ENCODE data around the gene ZFP36L1.
A peak's percentile ranks its signal among the peaks of the same experiment; 100 is the strongest.
"Not testable (repeated sequence)": the region's sequence is repeated elsewhere in the genome, so short reads cannot be mapped to it uniquely, and the experiment has no call there.

Gene ZFP36L1

DNA sequence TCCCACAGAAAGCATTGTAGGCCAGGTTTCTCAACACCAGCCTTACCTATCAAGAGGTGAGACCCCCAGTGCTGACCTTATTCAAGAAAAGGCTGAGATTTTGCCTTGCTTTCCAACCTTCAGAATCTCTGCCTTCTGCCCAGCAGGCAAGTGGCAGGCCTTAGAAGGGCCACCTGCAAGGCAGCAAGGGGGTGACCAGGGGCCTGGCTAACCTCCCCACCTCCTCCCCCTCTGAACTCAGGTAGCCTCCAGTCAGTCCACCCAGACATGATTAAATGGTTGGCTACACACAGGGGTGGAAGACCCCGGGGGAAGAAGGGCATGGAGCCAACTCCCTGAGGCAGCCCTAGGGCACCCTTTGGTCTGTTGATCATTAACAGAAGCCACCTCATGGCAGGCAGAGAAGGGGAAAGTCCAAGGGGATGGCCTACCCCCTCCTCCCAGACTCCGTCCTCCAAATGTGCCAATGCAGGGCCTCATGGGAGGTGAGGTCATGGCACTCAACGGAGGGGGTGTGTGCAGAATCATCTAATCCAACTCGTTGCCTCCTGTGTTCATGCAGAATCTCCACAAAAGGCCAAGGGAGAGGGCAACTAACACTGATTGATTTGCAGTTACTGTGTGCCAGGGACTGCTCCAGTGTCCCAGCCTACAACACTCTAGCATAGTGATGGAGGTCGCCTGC is 8.5 kb downstream of the ZFP36L1 start:
- no peak for DNase-seq (ENCODE audit: low spot score)

DNA sequence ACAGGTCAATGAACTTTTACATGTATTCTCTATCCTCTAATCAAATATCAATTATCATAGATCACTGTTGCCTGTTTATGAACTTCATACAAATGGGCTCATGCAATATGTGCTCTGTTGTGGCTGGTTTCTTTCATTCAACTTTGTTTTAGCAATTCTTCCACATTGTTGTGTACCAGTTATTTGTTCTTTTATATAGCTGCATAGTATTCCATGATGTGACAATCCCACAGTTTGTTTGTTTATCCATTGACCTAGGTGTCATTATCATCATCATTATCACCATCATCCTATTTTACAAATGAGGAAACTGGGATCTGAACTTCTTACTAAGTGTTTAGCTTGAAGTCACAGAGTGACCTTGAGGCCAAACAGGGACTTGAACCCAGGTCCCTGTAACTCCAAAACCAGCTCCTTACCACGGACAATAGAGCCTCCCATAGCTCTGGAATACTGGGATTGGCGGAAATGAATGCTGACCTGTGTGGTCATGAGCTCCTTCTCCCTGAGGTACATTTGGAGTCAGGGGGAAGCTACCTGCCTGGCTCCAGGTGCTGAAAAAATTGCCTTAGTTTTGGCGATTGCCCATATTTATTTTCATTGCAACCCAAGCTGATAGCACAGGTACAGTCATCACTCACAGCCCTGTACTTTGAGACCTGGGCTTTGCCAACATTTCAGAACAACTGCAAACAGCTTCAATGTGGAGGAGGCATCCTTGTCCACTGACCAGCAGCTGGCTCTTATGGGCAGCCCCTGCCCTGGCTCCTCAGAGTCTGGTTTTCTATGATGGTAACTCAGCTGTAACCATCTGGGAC is 9.2 kb downstream of the ZFP36L1 start:
- no peak for DNase-seq (ENCODE audit: low spot score)

DNA sequence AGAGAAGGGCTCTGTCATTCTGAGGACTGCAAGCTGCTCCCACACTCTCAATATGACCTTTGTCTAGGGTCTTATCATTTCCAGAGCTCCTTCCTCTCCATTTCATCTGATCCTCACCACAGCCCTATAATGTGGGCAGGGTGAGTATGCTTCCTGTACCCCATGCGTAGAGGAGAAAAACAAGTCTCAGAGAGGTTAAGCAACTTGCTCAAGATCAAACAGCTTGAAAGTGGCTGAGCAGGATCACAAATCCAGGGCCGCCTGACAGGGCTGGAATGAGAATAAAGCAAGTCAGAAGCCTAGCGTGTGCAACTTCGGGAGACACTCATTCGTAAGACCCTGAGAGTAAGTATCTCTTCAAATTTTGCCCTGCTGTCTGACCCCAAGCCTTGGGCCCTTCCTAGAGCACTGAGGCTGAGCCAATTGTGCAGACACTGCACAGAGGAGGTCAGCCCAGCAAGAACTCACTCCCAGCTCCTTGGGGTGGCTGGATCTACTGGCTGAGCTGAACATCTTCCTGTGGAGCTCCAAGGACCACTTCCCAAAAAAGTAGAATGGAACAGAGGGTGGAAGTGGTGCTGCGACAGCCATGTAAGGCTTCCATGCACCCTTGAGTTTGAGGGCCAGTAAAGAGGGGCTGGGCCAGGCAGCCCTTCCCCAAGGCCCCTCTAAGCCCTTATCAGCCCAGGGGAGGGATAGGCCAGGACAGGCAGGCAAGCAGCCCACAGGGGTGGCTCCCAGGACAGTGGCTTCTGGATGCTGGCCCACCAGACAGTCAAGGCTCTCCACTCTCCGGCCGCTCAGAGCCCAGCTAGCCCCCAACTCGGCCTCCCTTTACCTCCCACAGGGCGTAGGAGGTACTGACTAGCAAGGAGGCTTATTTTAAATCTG is 10.5 kb downstream of the ZFP36L1 start:
- DNase-seq (ENCODE audit: low spot score), result peak; percentile 83

DNA sequence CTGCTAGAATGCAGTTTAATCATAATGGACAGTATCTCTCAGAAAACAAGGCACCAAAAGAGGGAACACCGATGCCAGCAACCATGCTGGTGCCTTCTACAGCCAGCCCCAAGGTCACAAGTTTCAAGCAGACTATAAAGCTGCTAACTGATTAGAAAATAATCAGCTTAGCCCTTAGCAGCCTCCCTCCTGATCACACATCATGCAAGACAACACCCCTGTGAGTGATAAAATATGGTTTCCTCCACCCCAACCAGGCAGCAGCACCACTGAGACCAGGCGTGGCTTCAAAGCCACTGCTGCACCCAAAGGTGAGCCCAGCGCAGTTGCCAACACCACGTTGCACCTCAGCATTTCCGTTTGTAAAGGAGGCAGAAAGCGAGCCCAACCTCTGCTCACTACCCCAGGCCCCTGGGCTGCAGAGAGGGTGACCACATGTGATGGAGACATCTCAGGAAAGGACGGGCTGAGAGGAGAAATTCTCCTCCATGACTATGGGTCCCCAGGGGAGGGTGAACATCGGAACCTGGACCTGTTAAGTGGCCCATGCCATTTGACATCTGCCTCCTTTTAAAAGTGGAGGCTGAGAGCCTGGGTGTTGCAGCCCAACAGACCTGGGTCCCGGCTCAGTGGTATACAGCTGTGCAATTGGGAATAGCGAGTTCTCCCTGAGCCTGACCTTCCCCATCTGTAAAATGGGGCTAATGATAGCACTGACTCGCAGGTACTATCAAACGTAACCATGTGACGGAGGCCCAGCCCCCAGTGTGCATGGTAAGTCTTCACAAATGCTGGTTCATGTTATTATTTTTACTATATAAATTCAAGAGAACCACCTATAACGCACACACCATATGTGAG is 11.5 kb downstream of the ZFP36L1 start:
- peak; percentile 77 for DNase-seq (ENCODE audit: low spot score)

DNA sequence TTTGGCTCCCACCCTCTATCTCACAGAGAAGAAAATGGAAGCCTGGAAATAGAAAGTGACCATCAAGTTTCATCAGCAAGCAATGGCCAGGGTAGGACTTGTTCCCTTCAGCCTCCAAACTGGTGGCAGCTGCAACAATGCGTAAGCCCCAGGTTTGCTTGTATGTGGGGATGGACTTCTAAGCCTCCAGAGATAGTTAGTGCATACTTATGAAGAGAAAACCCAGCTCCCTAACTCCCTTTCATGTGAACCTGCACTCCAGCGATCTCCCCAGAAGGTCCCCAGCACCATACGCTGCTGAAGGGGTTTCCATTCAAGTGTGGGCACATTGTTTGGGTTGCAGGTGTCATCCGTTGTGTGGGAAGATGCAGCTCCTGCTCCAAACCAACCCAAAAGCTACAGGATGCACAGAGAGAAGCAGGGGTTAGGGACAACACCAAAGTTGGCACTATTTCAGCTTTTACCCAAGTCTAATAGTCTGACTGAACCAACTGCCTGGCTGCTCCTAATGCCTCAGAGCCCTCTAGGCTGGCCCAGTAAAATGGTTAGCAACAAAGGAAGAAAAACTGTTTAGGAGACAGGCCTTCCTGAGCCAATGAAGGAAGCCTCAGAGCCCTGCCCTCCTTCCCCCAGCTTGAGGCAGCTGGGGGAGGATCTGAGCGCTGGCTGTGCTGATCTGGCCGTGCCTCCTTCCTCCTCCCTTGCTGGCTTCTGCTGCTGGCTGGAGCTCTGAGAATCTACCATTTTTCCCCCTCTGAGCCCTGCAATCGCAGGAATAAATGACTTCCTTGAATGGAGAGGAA is 12.3 kb downstream of the ZFP36L1 start:
- DNase-seq (ENCODE audit: low spot score), result peak; percentile 48

DNA sequence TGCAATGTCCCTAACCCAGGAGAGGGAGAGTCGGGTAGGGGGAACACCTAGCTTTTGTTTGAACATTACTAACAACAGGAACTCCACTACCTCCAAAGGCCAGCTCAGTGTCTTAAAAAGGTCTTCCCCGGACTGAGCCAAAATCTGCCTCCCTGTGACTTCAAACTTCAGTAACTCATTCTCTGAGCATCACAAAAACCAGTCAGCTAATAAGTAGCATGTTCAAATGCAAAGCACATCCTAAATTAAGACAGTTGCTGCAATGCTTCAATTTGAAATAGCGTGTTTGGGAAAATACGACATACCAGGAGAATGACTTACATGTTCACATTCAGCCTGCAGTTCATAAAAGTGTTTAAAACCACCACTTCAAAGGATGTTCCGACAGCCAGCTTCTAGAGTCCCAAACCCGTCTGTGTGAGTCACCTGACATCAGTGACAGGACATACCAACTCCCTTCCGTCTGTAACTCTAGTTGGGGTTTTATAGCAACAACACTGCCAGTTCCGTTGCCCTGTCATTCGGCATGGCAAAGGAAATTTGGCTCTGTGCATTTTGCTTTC is 13.0 kb downstream of the ZFP36L1 start:
- DNase-seq (ENCODE audit: low spot score), result peak; percentile 74

DNA sequence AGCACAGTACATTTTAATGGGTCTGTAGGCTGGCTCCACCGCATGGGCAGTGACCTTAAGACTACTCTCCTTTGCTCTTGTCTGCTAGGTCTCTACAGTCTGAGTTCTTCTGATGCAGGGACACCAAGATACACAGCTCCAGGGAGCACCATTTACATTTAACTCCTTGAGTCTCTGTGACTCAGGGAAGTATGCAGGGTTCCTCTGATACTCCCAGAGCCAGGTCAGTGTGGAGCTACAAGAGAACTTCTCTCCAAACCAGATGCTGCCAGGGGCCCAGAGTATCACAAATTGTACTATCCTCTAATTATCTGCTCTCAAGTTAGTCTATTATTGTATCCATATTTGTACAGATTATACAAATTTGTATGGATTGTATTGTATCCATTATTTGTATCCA is 15.2 kb downstream of the ZFP36L1 start:
- no peak for DNase-seq (ENCODE audit: low spot score)

DNA sequence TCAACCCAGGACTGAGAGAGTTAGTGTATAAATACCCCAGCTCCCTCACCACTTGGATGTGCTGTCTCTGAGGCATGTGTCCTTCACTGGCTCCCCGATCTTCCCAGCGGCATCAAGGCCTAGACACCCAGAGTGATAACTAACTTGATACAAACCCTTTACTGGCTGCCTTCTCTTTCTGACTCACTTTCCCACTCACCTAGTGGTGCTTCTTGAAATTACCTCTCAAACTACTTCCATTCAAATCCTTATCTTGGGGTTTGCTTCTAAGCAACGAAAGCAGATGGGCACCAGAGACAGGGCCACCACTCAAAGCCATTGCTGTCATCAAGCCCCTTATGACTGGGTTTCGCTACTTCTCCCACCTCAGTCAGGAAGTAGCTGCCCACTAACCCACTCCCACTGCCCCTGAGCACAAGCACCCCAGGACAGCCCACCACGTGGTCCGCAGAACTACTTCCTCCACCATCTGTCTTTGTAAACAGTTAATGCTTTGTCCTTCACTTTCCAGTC is 17.2 kb downstream of the ZFP36L1 start:
- DNase-seq (ENCODE audit: low spot score), result no peak

DNA sequence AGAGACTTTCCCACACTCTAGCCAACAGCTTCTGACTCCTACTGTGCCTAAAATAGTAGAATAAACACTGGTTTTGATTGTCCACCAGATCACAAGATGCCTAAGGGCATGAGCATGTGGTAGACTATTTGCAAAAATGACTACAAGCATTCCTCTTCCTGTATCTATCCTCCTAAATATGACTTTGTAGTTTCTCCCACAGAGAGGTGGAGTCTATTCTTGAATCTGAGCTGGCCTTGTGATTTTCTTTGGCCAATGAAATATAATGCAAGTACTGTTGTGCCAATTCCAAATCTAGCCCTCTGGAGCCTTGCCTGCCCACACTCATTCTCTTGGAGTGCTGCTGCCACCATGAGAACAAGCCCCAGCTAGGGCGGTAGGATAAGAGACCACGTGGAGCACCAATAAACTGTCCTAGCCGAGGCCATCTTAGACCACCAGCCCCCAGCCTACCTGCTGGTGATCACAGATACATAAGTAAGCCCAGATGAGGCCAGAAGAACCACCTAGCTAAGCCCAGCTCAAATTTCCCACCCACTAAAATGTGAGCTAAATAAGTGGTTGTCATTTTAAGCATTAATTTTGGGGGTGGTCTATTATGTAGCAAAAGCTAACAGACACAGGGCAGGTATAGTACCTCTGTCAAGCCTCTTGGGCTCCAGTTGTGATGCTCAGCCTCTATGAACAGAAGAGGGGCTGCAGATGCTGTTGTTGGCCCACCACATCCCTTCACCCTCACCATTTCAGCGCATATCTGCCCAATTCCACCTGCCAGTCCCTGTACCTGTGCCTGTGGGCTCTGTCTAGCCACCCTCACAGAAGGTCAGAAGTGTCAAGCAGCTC is 17.9 kb downstream of the ZFP36L1 start:
- DNase-seq (ENCODE audit: low spot score), result no peak

DNA sequence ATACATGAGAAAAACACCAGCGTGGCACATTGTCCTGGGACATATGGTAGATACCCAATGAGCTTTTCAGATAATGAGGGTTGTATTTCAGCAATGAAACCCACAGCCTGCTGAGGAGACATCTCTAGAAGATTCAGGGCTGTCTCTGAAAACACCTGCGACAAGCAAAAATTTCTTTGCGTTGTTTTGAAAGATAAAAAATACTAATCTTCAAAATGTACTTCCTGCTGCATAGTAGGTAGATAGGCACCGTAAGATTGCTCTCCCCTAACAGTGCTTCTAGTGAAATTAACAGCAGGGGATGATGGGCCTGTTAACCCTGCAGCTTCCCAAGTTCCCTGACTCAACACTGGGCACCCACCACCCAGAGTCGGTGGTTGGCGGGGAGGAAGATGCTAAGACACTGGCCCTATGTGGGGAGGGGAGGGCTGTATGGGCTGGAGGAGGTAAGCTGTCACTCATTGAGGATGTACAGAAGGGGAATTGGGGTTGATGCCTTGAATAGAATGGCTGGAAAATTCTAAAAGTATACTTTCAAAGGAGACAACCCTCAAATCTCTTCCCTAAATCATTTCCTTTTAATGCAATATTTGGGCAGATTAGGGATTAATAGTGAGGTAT is 20.0 kb downstream of the ZFP36L1 start:
- DNase-seq (ENCODE audit: low spot score), result no peak

DNA sequence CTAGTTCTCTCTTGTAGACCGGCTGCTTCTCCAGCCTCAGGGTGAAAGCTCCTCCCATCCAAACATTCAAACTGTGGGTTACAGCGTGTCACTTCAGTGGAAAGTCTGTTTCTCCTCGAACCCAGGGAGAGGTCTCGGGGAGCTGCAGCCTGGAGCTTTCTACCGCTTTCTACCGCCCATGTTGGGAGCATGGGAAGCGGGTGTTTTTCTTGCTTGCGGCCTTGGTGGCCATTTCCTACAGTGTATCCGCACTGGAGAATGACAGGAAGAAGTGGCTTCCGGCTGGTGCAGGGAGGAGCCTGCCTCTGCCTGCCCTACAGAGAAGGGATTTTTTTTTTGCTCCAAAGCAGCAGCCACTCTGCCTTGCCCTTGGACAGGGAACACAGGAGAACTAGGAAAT is 21.2 kb downstream of the ZFP36L1 start:
- DNase-seq (ENCODE audit: low spot score), result peak; percentile 25

DNA sequence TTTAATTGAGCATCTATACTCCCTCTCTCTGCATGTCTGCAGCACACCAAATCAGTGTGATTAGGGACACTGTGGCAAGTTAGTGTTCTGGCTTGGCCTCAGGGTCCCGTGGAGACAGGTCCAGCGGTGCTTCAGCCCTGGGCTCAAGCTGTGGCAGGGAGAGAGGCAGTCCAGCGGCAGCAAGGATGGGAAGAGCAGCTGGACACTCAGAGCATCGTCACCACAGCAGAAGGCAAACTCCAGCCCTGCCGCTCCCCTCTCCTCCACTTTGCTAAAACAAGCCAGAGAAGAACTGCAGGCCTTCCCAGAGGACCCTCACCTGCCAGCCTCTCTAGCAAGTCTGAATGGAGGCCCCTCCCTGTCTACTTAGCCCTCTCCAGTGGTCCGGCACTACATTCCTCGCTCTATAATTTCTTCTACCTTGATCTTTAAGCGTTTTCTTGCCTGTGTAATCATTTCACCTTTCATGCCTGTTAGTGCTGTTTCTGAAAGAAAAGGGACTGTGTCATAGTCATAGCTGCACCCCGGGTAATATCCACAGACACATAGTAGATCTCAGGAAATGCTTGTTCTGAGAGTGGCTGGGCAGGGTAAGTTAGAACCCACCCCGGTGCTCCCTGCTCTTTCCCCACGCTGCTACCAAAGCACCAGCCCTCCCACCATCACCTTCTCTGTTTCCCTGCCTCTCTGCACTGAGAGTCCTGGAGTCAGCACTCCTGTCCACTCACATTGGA is 22.1 kb downstream of the ZFP36L1 start:
- no peak for DNase-seq (ENCODE audit: low spot score)

DNA sequence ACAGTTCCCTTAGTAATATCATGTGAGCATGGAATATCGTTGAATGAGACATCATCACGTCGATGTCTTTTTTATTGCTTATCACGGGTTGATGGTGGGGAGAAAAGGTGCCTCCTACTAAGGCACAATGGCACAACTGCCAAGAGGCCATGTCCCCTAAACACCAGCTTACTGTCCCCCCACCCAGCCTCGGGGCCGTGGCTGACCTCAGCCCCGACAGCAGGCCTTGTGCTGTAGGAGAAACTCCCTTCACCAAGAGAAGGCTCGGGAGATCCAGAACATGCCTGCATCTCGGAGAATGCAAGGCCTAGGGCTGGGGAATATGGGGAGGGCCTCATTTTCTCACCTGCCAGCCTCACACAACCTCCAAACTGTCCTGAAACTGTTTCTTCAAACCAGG is 22.8 kb downstream of the ZFP36L1 start:
- no peak for DNase-seq (ENCODE audit: low spot score)

DNA sequence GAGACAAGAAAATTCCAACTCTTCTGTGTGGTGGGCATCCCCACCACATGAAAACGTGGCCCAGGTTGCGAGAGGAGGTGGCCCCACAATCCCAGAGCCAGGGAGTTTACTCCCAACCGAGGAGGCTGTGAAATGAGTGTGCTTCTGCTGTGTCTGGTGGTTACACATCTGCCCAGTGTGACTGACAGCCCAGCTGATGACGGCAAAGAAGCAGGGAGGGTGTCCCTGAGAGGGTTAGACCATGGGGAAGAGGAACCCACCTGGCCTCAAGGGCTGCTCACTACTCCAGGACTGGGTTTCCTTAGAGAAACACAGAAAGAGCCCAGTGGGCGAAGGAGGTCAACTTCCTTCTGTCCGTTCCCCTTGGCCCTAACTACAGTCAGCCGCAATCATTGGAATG is 24.6 kb downstream of the ZFP36L1 start:
- no peak for DNase-seq (ENCODE audit: low spot score)

DNA sequence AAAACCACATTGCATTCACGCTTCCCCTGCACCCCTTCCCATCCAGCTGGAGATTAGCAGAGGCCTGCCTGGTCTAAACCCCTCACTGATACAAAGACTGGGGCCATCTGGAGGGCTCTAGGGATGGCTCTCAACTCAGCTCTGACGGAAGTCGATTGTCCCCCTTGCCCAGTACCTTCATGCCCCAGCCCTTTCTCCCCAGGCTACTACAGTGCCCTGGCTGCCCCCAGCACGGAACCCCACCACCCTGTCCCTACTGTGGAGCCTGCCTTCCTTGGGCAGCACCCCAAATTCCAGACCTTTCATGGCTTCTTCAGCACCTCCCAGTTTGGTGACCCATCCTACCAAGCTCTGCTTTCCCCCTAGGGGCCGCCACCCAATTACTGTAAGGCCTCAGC is 25.6 kb downstream of the ZFP36L1 start:
- no peak for DNase-seq (ENCODE audit: low spot score)

DNA sequence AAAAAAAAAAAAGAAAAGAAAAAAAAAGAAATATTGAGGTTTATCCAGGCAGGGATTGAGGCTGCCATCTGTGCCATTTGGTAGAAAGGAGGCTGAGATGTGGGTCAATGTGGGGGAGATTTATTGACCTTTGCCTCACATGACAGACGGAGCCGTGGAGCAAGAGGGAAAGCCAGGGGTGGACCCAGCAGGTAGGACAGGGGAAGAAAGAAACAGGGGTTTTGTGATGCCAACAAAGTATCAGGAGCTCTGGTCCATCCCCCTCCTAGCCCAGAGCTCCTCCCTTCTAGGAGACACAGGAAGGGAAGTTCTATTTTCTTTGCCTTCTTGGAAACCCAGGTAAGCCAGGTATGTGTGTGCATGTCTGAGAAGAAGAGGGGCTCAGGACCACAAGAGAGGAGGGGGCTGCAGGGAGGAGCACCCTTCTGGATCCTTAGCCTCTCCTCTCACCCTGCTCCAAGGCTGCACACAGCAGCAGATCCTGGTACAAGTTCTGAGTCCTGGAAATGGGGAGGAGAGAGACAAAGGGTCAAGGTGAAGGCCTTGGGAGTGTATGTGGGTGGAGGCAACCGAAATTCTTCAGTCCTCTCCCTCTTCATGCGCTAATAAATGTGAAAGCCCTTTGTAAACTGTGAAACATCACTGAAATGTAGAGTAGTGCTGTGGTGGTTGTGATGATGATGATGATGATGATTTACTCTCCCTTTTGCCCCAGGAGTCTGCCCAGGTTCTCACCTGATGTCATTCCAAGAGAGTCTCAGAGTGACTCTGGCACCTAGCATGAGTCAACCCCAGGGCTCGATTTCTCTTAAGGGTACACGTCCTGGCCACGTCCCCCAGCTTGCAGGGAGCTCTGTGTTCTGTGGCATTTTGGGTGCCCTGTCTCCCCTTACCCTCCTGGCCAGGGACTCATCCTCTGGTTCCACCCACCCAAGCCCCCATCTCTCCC is 26.3 kb downstream of the ZFP36L1 start:
- peak; percentile 26 for DNase-seq (ENCODE audit: low spot score)

DNA sequence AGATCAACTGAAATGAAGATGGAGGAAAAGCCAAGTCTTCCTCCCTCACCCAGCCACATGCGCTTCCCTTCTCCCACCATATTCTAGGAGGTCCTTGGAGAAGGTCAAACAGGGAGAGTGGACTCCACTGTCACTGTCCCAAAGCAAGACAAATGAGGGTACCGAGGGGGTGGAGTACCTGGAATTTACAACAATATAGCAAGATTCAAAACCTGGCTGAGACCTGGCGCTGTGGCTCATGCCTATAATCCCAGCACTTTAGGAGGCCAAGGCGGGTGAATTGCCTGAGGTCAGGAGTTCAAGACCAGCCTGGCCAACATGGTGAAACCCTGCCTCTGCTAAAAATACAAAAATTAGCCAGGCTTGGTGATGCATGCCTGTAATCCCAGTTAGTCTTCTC is 29.0 kb downstream of the ZFP36L1 start:
- DNase-seq (ENCODE audit: low spot score), result not testable (repeated sequence)

Data from activated CD4-positive, alpha-beta T cell treated with anti-CD3 and anti-CD28 coated beads, Interleukin-2, Interleukin-4, amounts not matched to agents 100 ng/mL and 50 ng/mL, durations not matched to agents 16 hours and 8 hours (primary cell).